Measurements from ENCODE around the gene NEGR1.

The NEGR1 gene

GRCh38 chr1:71777094-71777493, 505.2 kb downstream of the NEGR1 start:
- Histone ChIP-seq H3K27me3 (ENCODE audit: low read depth, low read length) (no peaks in the 10 kb centered on the region), H3K4me1 (ENCODE audit: low read length) (0 out of 2 replicates have a peak, but pooled peaks cover 3% of the 10 kb centered on the region), H3K9ac (ENCODE audit: low read length) (no peak overlapping the region), H4K20me1 (ENCODE audit: insufficient read depth, low read length) (no peaks in the 10 kb centered on the region), H3K9me3 (ENCODE audit: insufficient read depth, low read length) (no peaks in the 10 kb centered on the region), H3K36me3 (replicated peaks; ENCODE audit: low read depth, low read length) (no peaks in the 10 kb centered on the region), H2AFZ (ENCODE audit: low read depth, low read length) (no peak overlapping the region), H3K79me2 (ENCODE audit: low read length) (no peaks in the 10 kb centered on the region), H3K27ac (ENCODE audit: low read length) (no peak overlapping the region), H3K4me3 (ENCODE audit: low read length) (no peak overlapping the region), H3K4me2 (ENCODE audit: low read length) (no peak overlapping the region)
- no peak for TF ChIP-seq EZH2phosphoT487 (IDR thresholded peaks at IDR 0.05; ENCODE audit: low read depth)
- TF ChIP-seq CTCF (IDR thresholded peaks at IDR 0.05; ENCODE audit: low read depth, low read length): no peak

- H4K20me1 ChIP-seq (ENCODE audit: insufficient read depth, low read length): no peaks in the 10 kb centered on the region
- H3K4me1 ChIP-seq (ENCODE audit: low read length): 0 out of 2 replicates have a peak, but pooled peaks cover under 1% of the 10 kb centered on the region
- H3K27me3 ChIP-seq (ENCODE audit: low read depth, low read length): no peaks in the 10 kb centered on the region
- H3K4me3 ChIP-seq (ENCODE audit: low read length): no peak overlapping the region
- H3K9ac ChIP-seq (ENCODE audit: low read length): no peak overlapping the region
- no peaks in the 10 kb centered on the region for H3K9me3 ChIP-seq (ENCODE audit: insufficient read depth, low read length)
- TF ChIP-seq EZH2phosphoT487 (IDR thresholded peaks at IDR 0.05; ENCODE audit: low read depth) (no peak), CTCF (IDR thresholded peaks at IDR 0.05; ENCODE audit: low read depth, low read length) (no peak)
- H3K4me2 ChIP-seq (ENCODE audit: low read length): no peak overlapping the region
- H3K79me2 ChIP-seq (ENCODE audit: low read length): no peaks in the 10 kb centered on the region
- H3K27ac ChIP-seq (ENCODE audit: low read length): no peak overlapping the region
- no peaks in the 10 kb centered on the region for H3K36me3 ChIP-seq (replicated peaks; ENCODE audit: low read depth, low read length)
- no peak overlapping the region for H2AFZ ChIP-seq (ENCODE audit: low read depth, low read length)
Observed at GRCh38 chr1:71774705-71775104, 507.6 kb downstream of the NEGR1 start.

- no peak overlapping the region for H2AFZ ChIP-seq (ENCODE audit: low read depth, low read length)
- no peak overlapping the region for H3K9ac ChIP-seq (ENCODE audit: low read length)
- no peak overlapping the region for H3K27ac ChIP-seq (ENCODE audit: low read length)
- H4K20me1 ChIP-seq (ENCODE audit: insufficient read depth, low read length): no peaks in the 10 kb centered on the region
- TF ChIP-seq EZH2phosphoT487 (IDR thresholded peaks at IDR 0.05; ENCODE audit: low read depth) (no peak), CTCF (IDR thresholded peaks at IDR 0.05; ENCODE audit: low read depth, low read length) (no peak)
- H3K4me1 ChIP-seq (ENCODE audit: low read length): peaks cover 7% of the 10 kb centered on the region
- H3K79me2 ChIP-seq (ENCODE audit: low read length): no peaks in the 10 kb centered on the region
- H3K36me3 ChIP-seq (replicated peaks; ENCODE audit: low read depth, low read length): no peaks in the 10 kb centered on the region
- no peak overlapping the region for H3K4me3 ChIP-seq (ENCODE audit: low read length)
- no peaks in the 10 kb centered on the region for H3K27me3 ChIP-seq (ENCODE audit: low read depth, low read length)
- H3K4me2 ChIP-seq (ENCODE audit: low read length): no peak overlapping the region
- no peaks in the 10 kb centered on the region for H3K9me3 ChIP-seq (ENCODE audit: insufficient read depth, low read length)
Observed at GRCh38 chr1:71770121-71770520, 512.2 kb downstream of the NEGR1 start.

- Histone ChIP-seq H3K4me3 (ENCODE audit: low read length) (no peak overlapping the region), H3K4me2 (ENCODE audit: low read length) (no peak overlapping the region), H3K9me3 (ENCODE audit: insufficient read depth, low read length) (no peaks in the 10 kb centered on the region), H4K20me1 (ENCODE audit: insufficient read depth, low read length) (no peaks in the 10 kb centered on the region), H3K79me2 (ENCODE audit: low read length) (no peaks in the 10 kb centered on the region), H3K9ac (ENCODE audit: low read length) (no peak overlapping the region), H2AFZ (ENCODE audit: low read depth, low read length) (no peak overlapping the region), H3K4me1 (ENCODE audit: low read length) (peaks cover 7% of the 10 kb centered on the region), H3K36me3 (replicated peaks; ENCODE audit: low read depth, low read length) (no peaks in the 10 kb centered on the region), H3K27ac (ENCODE audit: low read length) (no peak overlapping the region), H3K27me3 (ENCODE audit: low read depth, low read length) (no peaks in the 10 kb centered on the region)
- TF ChIP-seq CTCF (IDR thresholded peaks at IDR 0.05; ENCODE audit: low read depth, low read length) (no peak), EZH2phosphoT487 (IDR thresholded peaks at IDR 0.05; ENCODE audit: low read depth) (no peak)
Observed at GRCh38 chr1:71766748-71767147, 515.6 kb downstream of the NEGR1 start.
